Panc1 (cell line): ENCODE data around the gene ATM.

Experiments used
- CTCF ChIP-seq: fragments of 450-650 bp; IDR thresholded peaks from 2 replicates; pipeline ENCODE4 v1.5.1; 2017; ENCODE audit warnings: mild to moderate bottlenecking
- REST ChIP-seq, 2 experiments: IDR thresholded peaks; 2 replicates each; pipeline ENCODE4 v1.6.1; 2011 to 2012; ENCODE audit warnings: low read depth in 2 of 2, control low read depth in 1 of 2, low read length in 1 of 2, mild to moderate bottlenecking in 1 of 2, moderate library complexity in 1 of 2; ENCODE audit not compliant: insufficient read depth in 1 of 2
- TCF7L2 ChIP-seq: IDR thresholded peaks from 2 replicates; pipeline ENCODE4 v1.6.1; 2011; ENCODE audit warnings: mild to moderate bottlenecking, low read depth, low read length, inconsistent platforms

- TF ChIP-seq CTCF (no peak), REST (IDR thresholded peaks at IDR 0.05; ENCODE audit: insufficient read depth in 1 of 2, low read depth in 2 of 2, low read length in 1 of 2) (no peak), TCF7L2 (no peak)
Measured at GRCh38 chr11:108286370-108286769, 63.5 kb downstream of the ATM start.
